GM18505 (cell line): ENCODE results near the gene PIEZO2.

Source experiments
- ATAC-seq: cut with Tn5 transposase; IDR thresholded peaks from one replicate; pipeline ENCODE4 v1.9.1; 2021; ENCODE audit not compliant: unreplicated experiment
- POLR2A ChIP-seq: IDR thresholded peaks from 4 replicates; pipeline ENCODE4 v1.6.1; 2011; ENCODE audit warnings: borderline replicate concordance; ENCODE audit not compliant: insufficient read depth, insufficient read length; ENCODE audit errors: extremely low read depth

PIEZO2 gene

DNA sequence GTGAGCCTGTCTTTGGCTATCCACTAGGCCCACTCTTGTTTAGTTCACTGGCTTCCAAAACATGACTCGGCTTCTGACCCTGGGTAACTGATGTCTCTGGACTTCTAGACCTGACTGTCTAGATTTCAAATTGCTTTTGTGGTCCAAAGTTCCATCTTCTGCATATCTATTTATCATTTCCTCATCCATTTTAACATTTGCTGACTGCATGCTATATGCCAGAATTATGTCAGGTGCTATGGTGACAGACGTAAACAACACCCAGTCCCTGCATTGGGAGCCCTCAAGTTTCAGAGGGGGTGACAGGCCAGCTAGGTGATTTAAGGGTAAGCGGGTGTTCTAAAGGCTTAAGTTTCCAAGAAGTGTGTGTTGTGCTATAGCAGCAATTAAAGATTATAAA, 140.9 kb downstream of the PIEZO2 start:
- TF ChIP-seq POLR2A = no peak
- ATAC-seq = no peak

DNA sequence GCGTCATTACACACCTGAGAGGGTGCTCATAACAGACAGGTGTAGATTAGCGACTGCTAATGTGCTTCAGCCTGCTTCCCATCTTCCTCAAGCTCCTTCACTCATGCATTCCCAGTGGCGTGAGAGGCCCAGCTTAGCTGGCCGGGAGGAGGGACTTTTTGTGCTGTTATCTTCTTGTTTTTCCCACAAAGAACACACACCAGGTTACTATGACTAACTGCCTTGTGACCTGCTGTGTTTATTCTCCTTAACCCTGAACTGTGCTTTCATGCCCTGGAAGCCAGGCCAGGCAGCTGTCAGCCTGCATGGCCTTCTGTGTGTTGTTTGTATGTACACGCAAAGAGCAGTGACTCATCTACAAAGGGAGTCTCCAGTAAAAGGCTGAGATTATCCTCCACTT, 143.8 kb downstream of the PIEZO2 start:
- no peak for ATAC-seq
- no peak for TF ChIP-seq POLR2A

DNA sequence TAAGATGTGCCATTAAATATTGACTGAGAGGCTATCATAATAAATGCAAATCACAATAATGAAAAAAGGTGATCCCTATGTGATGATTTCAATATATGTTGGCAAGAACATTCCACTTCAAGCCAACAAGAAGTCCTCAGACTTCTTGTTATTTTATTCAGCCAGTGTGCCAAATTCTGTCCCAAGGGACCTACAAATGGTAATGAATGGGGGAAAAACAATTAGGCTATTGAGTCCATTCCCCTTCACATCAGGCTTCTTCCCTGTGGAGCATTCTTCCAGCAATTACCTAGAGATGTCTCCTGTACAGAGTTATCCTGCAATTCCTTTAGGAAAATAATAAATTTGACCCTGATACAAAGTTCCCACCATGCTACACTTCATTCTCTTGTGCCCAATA, 144.4 kb downstream of the PIEZO2 start:
- no peak for ATAC-seq
- no peak for TF ChIP-seq POLR2A

DNA sequence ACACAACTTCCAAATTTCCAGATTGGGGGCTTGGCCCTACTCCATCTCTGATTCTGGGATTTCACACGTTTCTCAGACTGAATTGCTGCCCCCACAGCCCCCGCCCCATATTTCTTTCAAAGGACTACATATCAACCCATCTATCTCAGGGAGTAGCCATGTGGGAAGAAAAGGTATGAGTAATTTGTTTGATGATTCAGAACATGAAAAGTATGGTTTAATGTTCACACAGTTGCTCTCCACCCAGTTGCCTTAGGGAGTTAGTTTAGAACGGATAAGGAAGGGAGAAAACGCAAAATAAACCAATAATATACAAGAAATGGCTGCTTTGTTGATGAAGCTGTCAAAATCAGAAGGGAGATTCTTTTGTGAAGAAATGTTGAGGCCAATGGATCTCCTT, 145.1 kb downstream of the PIEZO2 start:
- TF ChIP-seq POLR2A = no peak
- no peak for ATAC-seq

DNA sequence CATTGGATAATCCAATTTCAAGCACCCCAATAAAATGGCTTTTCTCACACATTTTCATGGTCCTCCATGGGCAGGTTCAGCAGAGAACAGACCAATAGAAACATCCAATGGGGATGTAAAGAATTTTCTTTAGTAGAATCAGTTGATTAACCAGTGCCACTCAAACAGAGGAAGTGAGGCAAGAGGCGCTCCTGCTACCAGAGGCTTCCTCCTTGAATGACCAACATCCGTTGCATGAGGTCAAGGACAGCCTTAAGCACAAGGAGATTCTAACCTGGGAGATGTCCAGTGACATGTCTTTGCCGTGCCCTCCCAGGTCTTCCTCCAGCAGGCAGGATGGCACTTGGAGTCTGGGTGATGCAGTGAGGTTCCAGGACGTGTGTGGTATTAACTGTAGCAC, 146.6 kb downstream of the PIEZO2 start:
- TF ChIP-seq POLR2A = no peak
- ATAC-seq = no peak

DNA sequence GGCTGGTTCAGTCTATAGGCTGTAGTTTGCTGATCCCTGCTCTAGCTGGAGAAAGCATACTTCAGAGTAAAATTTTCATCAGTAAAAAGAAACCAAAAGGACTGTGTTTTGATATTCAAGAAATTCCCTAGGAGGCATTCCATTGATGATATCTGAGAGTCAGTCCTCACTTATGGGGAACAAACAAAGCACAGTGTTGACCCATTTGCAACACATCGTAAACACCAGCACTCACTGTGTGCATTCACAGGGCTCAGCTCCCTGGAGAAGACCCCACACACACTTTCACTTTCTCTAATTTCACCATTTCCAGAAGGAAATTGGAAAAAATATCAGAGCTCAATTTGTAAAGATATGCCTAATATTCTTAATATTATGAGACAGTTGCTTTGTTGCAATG, 147.1 kb downstream of the PIEZO2 start:
- no peak for TF ChIP-seq POLR2A
- ATAC-seq = no peak

DNA sequence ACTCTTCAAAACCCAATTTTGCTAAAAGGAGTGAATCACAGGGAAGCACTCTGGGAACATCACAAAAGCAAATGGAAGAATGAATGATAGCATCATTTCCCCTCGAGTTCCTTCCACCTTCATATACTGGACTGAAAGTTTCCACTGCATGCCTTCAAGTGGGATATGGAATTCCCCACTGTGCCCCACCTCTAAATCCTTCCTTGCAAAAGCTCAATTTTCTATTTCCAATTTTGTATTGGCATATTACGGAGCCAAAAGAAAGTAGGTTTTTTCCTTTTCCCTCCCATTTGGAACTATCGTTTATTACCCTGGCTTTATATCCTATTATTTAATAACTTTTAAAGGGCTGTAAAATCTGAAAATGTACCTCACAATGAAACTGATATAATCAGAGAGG, 149.3 kb downstream of the PIEZO2 start:
- no peak for ATAC-seq

DNA sequence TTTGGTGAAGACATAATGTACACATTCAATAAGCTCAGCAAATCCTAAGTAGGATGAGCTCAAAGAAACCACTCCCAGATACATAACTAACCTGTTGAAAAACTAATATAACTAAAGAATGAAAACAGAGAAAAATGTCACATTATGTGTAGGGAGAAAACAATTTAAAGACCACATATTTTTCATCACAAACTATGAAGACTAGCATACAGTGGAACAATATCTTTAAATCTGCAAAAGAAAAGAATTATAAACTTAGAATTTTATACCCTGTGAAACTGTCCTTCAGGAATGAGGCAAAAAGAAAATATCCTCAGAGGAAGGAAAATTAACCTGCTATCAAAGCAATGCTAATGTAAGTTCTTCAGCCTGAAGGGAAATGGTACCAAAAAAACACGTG, 151.5 kb downstream of the PIEZO2 start:
- no peak for ATAC-seq

More for the DNA sequence above, 149.3 kb downstream of the PIEZO2 start:
- TF ChIP-seq POLR2A = no peak

DNA sequence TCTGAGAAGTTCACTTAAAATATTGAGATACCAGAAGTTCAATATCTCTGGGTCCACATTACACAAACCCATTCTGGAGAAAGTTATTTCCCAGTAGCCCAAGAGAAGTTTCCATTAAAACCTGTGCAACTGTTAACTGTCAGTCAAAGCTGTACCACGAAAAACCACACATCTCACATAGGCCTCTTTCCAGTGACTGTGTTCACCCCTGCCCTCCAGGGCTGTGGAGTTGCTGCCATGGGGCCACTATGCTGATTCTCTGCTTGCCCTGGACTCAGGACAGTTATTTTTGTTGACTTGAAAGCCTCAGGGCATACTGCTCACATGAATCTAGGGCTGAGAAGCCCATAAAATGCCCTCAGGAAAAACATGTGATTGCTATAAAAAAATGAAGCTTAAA, 153.8 kb downstream of the PIEZO2 start:
- no peak for ATAC-seq
- TF ChIP-seq POLR2A = no peak

More for the DNA sequence above, 151.5 kb downstream of the PIEZO2 start:
- no peak for TF ChIP-seq POLR2A

DNA sequence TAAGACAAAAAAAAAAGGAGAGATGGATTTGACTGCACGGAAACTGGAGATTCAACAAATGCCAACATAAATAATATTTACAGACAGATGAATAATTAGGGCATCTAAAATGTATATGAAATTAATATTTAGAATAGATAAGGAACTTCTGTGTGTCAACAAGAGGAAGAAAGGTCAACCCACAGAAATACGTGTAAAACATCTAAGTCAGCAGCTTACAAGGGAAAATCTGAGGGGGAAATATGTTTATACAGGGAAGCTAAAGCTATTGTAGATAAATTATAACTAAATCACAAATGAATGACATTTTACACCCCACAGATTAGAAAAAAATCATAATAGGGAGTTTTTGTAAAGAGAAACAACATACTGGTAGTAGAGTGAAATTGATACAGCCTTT, 159.9 kb downstream of the PIEZO2 start:
- no peak for ATAC-seq
- no peak for TF ChIP-seq POLR2A

DNA sequence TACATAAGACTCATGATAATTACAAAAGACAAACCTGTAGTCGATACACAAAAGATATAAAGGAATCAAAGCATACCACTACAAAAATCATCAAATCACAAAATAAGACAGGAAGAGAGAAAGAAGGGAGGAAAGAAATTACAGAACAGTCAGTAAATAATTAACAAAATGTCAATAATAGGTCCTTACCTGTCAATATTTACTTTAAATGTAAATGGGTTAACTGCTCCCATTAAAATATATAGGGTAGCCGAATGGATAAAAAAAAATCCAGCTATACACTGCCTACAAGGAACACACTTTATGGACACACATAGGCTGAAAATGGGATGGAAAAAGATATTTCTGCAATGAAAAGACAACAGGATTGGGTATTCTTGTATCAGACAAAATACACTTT, 163.7 kb downstream of the PIEZO2 start:
- no peak for ATAC-seq
- TF ChIP-seq POLR2A = no peak

DNA sequence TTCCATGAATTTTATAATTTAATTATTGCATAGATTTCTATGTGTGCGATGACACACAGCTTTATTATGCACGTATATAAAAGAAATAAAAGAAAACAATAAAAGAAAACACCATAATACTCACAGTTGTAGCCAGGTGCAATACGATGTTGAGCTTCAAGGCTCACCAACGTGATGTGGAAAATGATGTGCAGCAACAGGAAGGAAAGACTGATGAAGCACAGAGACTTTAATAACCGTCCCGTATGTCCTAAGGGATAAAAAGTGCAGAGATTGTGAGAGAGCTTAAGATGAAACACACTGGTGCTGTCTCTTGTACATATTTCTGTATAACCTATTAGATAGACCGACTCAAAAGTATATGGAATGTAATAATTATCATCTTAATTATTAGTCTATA, 170.0 kb downstream of the PIEZO2 start:
- no peak for ATAC-seq
- no peak for TF ChIP-seq POLR2A

DNA sequence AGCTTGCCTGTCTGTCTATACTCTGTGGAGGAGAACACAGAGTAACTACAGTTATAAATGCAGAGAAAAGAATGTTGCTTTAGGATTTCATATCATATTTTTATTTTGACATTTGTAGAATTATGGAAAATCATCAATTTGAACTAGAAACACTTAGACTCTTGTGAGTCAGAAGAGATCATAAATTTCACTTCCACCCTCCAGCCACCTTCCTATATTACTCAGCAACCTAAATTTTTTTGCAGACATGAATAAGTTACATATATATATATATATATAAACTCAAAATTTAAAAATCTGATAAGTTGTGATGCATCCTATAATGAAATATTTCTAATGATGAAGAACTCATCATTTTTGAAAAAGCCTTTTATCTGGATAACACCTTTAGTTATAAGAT, 172.3 kb downstream of the PIEZO2 start:
- no peak for TF ChIP-seq POLR2A
- no peak for ATAC-seq

DNA sequence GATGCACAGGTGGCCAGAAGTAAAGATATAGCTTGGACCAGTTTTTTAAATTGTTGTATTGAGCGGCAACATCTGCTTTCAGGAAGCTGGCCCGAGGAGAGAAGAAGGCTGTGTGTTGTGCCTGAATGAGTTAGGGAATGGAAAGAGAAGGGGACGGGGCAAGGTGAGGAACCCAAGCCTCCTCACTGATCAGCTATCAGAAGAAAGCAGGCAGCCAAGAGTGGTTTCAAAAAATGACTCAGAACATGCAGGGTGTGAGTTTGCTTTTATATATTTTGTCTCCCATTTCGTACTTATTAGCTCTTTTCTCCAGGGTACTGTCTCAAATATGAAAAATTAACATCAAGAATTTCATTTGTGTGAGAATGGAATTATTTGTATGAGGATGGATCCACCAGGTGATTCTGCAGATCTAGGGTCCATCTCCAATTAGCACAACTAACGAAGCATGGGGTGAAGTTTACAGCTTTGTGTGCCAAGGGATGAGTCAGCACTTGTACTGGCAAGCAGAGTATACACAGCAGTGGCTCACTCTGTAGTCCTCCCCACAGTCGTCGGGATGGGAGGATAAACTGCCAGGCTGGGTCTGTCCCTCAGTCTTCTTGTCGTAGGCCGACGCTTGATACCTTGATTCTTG, 175.7 kb downstream of the PIEZO2 start:
- ATAC-seq = no peak
- no peak for TF ChIP-seq POLR2A

DNA sequence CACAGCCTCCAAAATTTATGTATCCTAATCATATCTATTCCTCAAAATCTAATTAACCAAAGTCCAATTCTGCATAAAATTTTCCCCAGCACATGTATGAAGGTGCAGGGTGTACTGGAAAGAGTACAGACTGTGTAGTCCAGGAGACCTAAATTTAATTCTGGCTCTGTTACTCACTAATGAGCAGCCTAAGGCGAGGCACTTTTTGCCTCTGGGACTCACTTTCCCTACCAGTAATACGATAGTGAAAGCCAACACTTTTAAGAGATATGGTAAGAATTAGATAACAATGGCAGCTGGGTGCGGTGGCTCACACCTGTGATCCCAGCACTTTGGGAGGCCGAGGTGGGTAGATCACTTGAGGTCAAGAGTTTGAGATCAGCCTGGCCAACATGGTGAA, 177.7 kb downstream of the PIEZO2 start:
- no peak for TF ChIP-seq POLR2A
- no peak for ATAC-seq
